Measurements from ENCODE around the gene TIMM22. TPM values are rescaled to one million over a fixed set of nuclear protein-coding genes. Genes with fewer than 3 reads are reported as not detected.

The TIMM22 gene
- total RNA-seq, 1 experiment from 2014 or later: 14.0 TPM

- TF ChIP-seq REST (IDR thresholded peaks at IDR 0.05; ENCODE audit: low read depth): no peak
- TF ChIP-seq ZNF274 (IDR thresholded peaks at IDR 0.05; ENCODE audit: low read depth, low read length): no peak
- TF ChIP-seq EGR1 (IDR thresholded peaks at IDR 0.05; ENCODE audit: low read depth): no peak
- TF ChIP-seq POLR2AphosphoS5 (IDR thresholded peaks at IDR 0.05; ENCODE audit: low read depth, low read length): no peak
- TF ChIP-seq FOSL1 (IDR thresholded peaks at IDR 0.05; ENCODE audit: low read depth): no peak
- no peak for TF ChIP-seq JUND (IDR thresholded peaks at IDR 0.05)
- no peak for TF ChIP-seq ZBTB33 (IDR thresholded peaks at IDR 0.05; ENCODE audit: extremely low read depth, insufficient replicate concordance, low read length)
- no peak for TF ChIP-seq CEBPB (IDR thresholded peaks at IDR 0.05; ENCODE audit: low read depth)
- no peak for TF ChIP-seq TCF7L2 (IDR thresholded peaks at IDR 0.05; ENCODE audit: borderline replicate concordance, extremely low read depth, insufficient read depth, insufficient read length)
Observed at GRCh38 chr17:1006054-1006453, 9.1 kb downstream of the TIMM22 start (continued).

All from HCT116 (cell line).